SK-N-DZ (cell line): ENCODE results near the gene SMPD4.
"Not testable (repeated sequence)": the region's sequence is repeated elsewhere in the genome, so short reads cannot be mapped to it uniquely, and the experiment has no call there.

ENCODE experiments used
- DNase-seq: peaks from one replicate; pipeline ENCODE4 v3.0.0-alpha.2; 2015; ENCODE audit warnings: low spot score
- small RNA-seq, 2 experiments: library from RNA; depleted of rRNA; stranded (forward); fragments of <200 nt; gene quantifications; one replicate each; pipeline ENCODE3, GENCODE V24; 2014

Gene SMPD4

GRCh38 chr2:130141002-130141401, 40.4 kb downstream of the SMPD4 start:
- DNase-seq, result not testable (repeated sequence)

GRCh38 chr2:130140516-130140915, 40.9 kb downstream of the SMPD4 start:
- not testable (repeated sequence) for DNase-seq

DNA sequence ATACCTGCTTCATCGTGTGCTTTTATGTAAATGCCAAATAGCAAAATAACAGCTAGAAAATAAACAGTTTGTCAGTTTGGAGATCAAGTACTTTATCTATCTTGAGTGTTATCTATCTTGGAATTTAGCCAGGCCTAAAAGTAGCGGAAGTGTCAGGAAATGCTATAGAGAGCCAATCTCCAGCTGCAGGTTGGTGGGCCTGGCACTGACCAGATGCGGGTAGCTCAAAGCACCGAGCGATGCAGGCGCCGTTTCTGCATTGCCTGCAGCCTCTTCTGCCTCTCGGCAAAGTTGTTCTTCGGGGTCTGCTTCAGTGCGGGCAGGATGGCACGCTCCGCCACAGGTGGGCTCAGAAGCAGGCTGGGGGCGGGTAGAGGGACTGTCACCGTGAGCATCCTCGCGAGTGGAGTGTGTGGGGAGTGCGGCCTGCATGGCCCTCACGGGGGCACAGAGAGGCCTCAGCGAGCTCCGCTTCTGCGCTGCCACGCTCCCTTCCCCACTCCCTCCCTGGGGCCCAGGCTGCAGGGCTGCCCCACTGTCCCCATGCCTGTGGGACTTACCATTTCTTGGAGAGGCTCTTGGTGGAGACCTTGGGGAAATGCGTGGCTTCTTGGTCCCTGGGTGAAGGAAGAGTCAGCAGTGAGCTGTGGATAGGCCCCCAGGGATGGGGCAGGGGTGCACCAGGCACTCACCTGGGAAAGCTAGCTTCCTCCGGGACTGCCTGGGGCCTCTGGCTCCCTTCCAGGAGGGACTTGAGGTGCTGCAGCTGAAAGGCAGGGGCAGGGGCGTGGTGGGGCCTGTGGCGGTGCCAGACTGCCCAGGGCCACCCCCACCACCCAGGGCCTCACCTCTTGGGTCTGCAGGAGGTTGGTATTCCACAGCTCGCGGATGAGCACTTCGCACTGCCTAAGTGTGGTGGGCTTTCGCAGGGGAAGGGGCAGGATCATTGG, 41.8 kb downstream of the SMPD4 start:
- not testable (repeated sequence) for DNase-seq

DNA sequence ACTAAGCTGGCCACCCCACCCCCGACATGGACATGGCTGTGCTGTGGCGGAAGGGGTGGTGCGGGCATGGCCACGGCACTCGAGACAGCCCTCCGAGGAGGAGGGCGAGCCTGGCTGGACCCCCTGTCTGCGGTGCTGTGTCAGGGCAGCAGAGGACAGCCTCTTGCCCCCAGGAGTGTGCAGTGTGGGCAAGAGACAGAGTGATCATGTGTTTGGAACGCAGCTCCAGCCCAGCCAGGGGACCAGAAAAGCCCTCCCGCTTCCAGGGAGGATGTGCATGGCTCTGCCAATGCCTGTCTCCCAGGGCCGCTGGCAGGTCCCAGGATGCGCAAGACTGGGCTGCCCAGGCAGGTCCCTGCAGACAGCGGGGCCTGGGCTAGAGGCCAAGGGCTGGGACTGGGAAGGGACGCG, 42.6 kb downstream of the SMPD4 start:
- not testable (repeated sequence) for DNase-seq

DNA sequence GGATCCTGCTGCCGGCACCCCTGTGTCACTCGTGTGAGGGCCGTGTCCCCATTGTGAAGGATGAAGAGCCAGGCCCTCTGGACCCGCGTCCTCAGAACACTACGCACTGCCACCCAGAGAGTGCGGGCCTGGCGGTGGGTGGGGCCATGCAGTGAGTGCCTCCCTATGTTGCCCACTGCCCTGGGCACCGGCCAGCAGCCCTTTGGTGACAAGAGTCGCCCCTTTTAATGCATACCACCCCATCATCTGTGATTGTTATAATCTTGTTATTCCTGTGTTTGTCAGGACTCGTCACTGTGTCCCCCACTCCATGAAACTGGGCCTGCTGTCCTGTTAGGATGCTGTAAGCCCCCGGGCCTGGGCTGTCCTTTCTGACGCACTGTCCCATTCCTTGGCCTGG, 43.1 kb downstream of the SMPD4 start:
- not testable (repeated sequence) for DNase-seq

GRCh38 chr2:130137118-130137517, 44.3 kb downstream of the SMPD4 start:
- not testable (repeated sequence) for DNase-seq

DNA sequence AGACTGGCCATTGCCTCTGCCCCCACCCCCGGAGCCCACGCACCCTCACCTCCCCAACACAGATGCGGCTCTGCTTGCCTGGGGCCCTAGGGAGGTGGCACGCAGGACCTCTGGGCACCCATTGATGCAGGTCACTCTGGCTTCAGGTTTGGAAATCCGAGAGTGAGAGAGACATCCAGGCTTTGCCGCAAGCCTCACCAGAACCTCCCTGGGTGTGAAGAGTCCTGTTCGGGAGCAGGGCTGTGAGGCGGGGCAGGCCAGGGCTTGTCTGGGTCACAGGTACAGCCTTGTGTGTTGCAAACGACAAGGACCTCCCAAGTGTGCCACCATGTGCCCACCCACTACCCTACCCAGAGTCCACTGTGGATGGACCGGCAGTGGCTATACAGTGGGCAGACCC, 44.9 kb downstream of the SMPD4 start:
- DNase-seq, result not testable (repeated sequence)

GRCh38 chr2:130135692-130136541, 45.5 kb downstream of the SMPD4 start:
- DNase-seq, result no peak

- DNase-seq, result not testable (repeated sequence)
Measured at GRCh38 chr2:130129120-130129829, 52.1 kb downstream of the SMPD4 start, which contains the start of gene POTEF. POTEF (minus strand) TSS chr2:130129222; CDS start chr2:130120515, 8,707 bp downstream.

DNA sequence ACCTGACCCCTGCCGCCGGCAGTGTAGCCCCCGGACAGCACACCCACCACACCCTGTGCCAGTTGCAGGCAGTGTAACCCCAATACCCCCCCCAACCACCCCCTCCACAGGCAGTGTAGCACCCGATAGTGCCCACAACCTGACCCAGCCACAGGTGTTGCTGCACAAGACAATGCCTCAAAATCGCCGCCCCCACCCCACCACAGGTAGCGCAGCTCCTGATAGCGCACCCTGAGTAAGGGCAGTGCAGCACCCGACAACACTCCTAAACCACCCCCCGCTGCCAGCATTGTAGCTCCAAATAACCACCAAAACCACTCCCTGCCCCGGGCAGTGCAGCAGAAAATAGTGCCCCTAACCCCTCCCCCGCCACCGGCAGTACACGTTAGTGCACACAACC, 52.9 kb downstream of the SMPD4 start:
- DNase-seq, result not testable (repeated sequence)

- DNase-seq, result not testable (repeated sequence)
Measured at GRCh38 chr2:130127726-130128125, 53.7 kb downstream of the SMPD4 start.

DNA sequence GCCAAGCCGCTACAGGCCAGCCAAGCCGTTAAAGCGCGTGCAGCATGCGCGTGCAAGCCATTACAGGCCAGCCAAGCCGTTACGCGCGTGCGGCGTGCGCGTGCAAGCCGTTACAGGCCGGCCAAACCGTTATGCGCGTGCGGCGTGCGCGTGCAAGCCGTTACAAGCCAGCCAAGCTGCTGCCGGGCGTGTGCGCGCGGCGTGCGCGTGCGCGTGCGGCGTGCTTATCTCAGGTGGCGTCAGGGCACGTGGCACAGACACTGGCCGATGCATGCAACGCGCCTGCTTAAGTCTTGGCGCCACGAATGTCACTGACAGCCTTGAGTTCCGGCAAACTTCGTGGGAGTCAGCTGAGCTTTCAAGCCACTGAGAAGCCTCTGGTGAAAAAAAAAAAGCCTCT, 60.5 kb downstream of the SMPD4 start:
- DNase-seq, result not testable (repeated sequence)

DNA sequence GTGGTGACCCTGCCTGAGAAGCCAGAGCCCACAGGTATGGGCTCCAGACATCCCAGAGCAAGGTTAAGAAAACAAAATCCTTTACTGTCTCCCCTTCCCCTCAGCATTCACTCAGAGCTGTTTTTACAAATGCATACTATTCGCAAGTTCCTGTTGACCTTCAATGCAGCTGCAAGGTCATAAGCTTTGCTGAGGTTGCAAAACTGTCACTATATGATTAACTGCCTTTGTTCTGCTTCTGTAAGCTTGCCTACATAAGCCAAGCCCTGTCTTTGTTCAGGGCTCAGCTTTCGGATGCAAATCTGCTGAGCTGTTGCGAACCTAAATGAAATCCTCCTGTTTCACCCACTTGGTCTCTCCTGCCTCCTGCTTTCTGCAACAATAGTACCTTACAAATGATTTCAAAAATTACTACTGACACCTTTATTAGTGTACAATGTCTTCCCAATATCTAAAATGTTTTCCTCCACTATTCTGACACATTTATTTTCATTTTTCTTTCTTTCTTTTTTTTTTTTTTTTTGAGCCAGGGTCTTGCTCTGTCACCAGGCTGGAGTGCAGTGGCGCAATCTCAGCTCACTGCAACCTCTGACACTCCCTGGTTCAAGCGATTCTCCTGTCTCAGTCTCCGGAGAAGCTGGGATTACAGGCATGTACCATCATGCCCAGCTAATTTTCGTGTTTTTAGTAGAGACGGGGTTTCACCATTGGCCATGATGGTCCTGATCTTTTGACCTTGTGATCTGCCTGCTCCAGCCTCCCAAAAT, 78.6 kb downstream of the SMPD4 start:
- not testable (repeated sequence) for DNase-seq

Small RNA genes lying within 50 kb of the gene (small RNA-seq; reads per million reads assigned to genes)
- 0 reads per million in 2 experiments for gene RNU6-1049P
